ENCODE measurements around the gene PKNOX2.

Gene PKNOX2

DNA sequence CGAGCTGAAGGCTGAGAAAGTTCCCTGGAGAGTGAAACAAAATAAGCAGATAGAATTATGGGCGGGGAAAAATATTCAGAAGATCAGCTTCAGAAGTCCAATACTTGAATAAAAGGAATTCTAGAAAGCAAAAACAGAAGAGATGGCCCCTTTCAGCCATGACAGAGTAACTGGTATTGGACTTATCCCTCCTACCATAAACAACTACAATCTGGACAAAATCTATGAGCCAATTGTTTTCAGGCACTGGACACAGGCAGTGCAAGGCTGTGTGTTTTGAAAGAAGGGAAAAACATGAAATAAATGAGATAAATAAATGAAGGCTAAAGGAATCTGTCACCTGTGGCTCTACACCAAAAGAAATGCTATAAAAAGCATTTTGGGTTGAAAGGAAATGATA is 305.8 kb downstream of the PKNOX2 start:
- no peak overlapping the region for H3K4me3 ChIP-seq (ENCODE audit: control insufficient read depth, low read depth, low read length)
- no peak for DNase-seq (ENCODE audit: low read depth)
- no peak for TF ChIP-seq CTCF (conservative IDR thresholded peaks at IDR 0.05; ENCODE audit: control insufficient read depth, insufficient read depth, low read depth, low read length)

DNA sequence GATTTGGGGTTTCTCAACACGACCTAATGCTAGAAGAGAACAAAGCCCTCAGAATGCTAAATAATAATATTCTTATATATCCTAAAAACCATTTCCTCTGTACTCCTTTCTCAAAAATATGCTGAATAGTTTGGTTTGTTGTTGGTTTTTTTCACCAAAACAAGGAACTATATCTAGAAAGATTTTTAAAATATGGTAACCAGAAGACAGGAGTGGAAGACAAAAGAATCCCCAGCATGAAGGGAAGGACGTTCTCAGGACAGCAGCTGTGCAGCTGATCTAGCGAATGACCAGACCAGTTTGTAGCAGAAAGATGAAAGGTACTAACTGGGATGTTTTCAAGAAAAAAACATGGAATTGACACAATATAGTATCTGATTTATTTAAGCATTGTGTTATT is 312.2 kb downstream of the PKNOX2 start:
- TF ChIP-seq CTCF (conservative IDR thresholded peaks at IDR 0.05; ENCODE audit: control insufficient read depth, insufficient read depth, low read depth, low read length), result no peak
- DNase-seq (ENCODE audit: low read depth), result no peak

GRCh38 chr11:125479137-125479536 is 314.6 kb downstream of the PKNOX2 start:
- no peak overlapping the region for H3K4me3 ChIP-seq (ENCODE audit: control insufficient read depth, low read depth, low read length)
- no peak for DNase-seq (ENCODE audit: low read depth)
- no peak for TF ChIP-seq CTCF (conservative IDR thresholded peaks at IDR 0.05; ENCODE audit: control insufficient read depth, insufficient read depth, low read depth, low read length)

More for the DNA sequence above, 312.2 kb downstream of the PKNOX2 start:
- no peak overlapping the region for H3K4me3 ChIP-seq (ENCODE audit: control insufficient read depth, low read depth, low read length)

GRCh38 chr11:125481531-125481930 is 317.0 kb downstream of the PKNOX2 start:
- DNase-seq (ENCODE audit: low read depth), result no peak
- H3K4me3 ChIP-seq (ENCODE audit: control insufficient read depth, low read depth, low read length), result no peak overlapping the region
- no peak for TF ChIP-seq CTCF (conservative IDR thresholded peaks at IDR 0.05; ENCODE audit: control insufficient read depth, insufficient read depth, low read depth, low read length)

Data from fibroblast of mammary gland (primary cell).